ENCODE results near the gene TBC1D8.

Gene TBC1D8

GRCh38 chr2:101142163-101142562 is 9.0 kb downstream of the TBC1D8 start:
- H3K4me3 ChIP-seq (ENCODE audit: low read depth, low read length) = no peak overlapping the region
- no peak for DNase-seq (ENCODE audit: low read depth)

DNA sequence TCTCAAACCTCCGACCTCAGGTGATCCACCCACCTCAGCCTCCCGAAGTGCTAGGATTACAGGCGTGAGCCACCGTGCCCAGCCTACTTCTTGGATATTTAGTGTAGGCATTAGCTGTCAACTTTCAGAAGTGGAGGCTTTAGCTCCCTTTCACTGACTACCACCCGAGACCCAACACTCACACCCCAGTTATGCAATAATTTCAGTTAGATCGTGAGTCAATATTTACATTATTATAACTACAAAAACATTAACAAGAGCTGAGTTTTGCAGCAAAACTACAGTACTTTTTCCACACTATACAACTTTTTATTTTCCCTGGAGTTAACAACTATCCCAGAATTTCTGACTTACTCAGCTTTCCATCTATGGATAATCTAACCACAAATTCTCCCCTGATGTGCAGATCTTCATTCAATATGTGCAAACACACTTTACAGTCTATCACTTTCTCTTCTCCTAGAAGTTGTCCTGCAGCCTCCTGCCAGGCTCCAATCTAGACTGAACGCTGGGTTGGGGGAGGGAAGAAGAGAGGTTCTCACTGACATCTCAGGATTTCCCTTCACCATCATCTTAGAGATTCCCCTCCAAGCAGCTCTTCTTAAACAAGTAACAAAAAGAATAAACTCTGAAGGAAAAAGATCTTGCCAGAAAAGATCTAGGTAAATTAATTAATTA is 10.1 kb downstream of the TBC1D8 start:
- H3K4me3 ChIP-seq (ENCODE audit: low read depth, low read length) = no peak overlapping the region
- DNase-seq (ENCODE audit: low read depth) = no peak

DNA sequence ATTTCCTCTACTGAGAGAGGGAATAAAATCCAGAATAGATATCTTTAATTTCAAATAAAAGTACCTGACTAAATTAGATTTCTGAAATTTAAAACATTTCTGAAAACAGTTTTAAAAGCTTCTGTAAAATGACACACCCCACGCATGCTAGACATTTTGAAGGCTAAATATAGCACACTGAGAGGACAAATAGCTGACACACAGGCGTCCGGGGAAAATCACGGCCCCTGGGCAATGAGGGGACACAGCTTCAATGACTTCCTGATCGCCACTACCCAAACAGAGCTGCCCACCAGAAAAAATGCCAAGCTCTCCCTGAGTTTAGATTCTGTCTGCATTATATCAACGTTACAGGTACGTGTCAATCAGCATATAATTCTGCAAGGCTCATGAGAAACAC is 10.9 kb downstream of the TBC1D8 start:
- no peak overlapping the region for H3K4me3 ChIP-seq (ENCODE audit: low read depth, low read length)
- DNase-seq (ENCODE audit: low read depth) = no peak

- H3K4me3 ChIP-seq (ENCODE audit: low read depth, low read length) = no peak overlapping the region
- no peak for DNase-seq (ENCODE audit: low read depth)
Observed at GRCh38 chr2:101139495-101139894, 11.7 kb downstream of the TBC1D8 start.

DNA sequence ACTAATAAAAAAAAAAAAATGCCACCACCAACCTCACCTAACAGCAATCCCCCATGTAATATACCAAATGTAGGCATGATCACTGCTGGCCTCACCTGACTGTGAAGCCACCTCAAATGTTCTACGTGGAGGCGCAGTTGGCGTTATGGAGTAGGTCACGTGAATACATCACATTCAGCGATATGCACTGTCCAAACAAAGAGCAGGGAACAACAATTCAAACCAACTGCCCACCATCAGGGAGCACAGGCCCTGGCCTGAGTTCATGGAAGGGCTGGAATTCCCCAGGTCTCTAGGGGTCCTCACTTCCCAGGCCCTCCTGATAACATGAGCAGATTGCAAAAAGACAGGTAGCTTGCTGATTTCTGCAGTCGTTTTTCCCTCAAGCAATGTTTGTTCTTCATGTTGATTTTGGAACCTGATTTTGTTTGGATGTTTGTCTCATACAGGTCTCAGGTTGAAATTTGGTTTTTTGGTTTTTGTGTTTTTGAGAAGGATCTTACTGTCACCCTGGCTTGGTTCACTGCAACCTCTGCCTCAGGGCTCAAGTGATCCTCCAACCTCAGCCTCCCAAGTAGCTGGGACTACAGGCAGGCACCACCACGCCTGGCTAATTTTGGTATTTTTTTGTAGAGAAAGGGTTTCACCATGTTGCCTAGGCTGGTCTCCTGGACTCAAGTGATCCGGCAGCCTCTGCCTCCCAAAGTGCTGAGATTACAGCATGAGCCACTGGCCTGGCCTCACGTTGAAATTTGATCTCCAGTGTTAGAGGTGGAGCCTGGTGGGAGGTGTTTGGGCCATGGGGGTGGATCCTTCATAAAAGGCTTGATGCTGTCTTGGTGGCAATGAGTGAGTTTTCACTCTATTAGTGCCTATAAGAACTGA is 15.5 kb downstream of the TBC1D8 start:
- no peak for DNase-seq (ENCODE audit: low read depth)
- H3K4me3 ChIP-seq (ENCODE audit: low read depth, low read length) = no peak overlapping the region

DNA sequence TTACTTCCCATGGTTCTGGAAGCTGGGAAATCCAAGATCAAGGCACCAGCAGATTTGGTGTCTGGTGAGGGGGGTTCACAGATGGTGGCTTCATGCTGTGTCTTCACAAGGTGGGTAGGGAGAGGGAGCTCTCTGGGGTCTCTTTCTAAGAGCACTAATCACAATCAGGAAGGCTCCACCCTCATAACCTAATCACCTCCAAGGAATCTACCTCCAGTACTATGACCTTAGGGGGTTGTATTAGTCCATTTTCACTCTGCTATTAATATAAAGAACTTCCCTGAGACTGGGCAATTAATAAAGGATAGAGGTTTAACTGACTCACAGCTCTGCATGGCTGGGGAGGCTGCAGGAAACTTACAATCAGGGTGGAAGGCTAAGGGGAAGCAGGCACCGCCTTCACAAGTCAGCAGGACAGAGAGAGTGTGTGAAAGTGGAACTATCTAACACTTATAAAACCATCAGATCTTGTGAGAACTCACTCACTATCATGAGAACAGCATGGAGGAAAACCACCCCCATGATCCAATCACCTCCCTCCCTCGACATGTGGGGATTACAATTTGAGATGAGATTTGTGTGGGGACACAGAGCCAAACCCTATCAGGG is 17.6 kb downstream of the TBC1D8 start:
- DNase-seq (ENCODE audit: low read depth) = no peak

DNA sequence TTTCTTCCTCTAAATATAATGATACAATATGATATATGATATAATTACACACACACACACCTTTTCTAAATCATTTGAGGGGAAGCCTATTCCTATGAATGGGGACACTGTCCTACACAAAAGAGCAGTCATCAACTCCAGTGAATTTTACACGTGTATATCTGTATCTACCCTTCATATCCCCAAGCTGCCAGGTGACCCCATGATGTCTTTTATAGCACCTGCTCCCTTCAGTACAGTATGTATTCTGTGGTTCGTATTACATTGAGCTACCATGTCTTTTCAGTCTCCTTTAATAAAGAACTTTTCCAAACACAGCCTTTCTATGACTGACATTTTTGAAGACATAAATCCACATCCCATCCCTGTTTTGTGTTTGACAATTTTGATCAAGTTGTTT is 19.0 kb downstream of the TBC1D8 start:
- H3K4me3 ChIP-seq (ENCODE audit: low read depth, low read length) = no peak overlapping the region
- DNase-seq (ENCODE audit: low read depth) = no peak

More for the DNA sequence above, 17.6 kb downstream of the TBC1D8 start:
- H3K4me3 ChIP-seq (ENCODE audit: low read depth, low read length) = no peak overlapping the region

DNA sequence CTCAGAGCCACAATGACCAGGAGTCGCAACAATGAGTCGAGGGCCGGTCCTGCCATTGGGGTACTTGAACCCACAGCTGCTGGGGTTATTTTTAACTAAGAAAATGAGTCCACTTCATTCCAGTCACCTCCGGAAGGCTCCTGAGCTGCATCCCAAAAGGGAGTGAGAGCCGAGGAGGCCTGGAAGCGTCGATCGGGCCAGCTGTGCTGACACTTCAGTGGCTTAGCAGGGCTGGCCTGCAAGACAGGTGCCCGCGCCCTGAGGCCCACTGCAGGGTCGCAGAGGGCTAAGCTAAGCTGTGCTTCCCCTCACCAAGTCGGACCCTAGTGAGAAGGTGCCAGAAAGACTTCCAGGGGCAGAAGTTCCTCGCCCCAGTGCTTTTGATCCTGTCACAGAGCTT is 21.1 kb downstream of the TBC1D8 start:
- DNase-seq (ENCODE audit: low read depth) = no peak
- no peak overlapping the region for H3K4me3 ChIP-seq (ENCODE audit: low read depth, low read length)

DNA sequence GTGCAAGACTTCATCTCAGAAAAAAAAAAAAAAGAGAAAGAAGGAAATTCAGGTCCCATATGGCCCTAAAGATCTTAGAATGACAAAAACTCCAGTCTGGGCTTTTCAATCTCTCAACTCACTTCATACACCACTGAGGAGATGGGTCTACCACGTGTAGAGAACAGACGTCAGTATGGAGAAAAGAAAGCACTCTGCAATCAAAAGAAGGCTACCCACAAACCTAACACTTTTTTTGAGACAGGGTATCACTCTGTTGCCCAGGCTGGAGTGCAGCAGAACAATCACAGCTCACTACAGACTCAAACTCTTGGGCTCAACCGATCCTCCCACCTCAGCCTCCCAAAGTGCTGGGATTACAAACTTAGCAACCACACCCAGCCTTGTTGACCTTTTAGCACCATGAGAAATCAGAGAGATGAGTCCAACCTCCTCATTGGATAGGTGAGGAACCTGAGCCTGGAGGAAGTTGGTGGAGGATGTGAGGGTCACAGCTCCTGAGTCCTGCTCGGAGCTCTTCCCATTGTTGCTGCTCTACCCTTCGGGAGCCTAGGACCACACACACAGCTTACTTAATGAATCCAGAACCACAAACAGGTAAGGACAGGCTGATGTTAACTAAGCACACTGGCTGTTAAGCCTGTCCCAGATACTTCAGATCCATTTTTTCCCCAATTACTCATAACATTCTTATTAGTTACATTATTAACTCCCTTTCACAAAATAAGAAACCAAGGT is 23.7 kb downstream of the TBC1D8 start:
- no peak overlapping the region for H3K4me3 ChIP-seq (ENCODE audit: low read depth, low read length)
- no peak for DNase-seq (ENCODE audit: low read depth)

DNA sequence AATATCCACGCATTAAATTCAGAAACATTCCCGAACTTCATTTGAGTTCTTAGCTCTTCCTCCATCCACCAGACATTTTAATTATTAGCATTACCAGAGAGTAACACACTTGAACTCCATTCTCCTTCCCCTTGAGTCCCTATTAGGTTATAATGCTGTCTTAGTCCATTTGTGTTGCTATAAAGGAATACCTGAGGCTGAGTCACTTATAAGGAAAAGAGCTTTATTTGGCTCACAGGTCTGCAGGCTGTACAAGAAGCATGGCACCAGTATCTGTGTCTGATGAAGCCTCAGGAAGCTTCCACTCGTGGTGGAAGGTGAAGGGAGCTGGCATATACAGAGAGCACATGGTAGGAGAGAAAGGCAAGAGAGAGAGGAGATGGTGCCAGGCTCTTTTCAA is 25.4 kb downstream of the TBC1D8 start:
- no peak overlapping the region for H3K4me3 ChIP-seq (ENCODE audit: low read depth, low read length)
- no peak for DNase-seq (ENCODE audit: low read depth)

- no peak for DNase-seq (ENCODE audit: low read depth)
- no peak overlapping the region for H3K4me3 ChIP-seq (ENCODE audit: low read depth, low read length)
Observed at GRCh38 chr2:101125374-101125773, 25.8 kb downstream of the TBC1D8 start.

DNA sequence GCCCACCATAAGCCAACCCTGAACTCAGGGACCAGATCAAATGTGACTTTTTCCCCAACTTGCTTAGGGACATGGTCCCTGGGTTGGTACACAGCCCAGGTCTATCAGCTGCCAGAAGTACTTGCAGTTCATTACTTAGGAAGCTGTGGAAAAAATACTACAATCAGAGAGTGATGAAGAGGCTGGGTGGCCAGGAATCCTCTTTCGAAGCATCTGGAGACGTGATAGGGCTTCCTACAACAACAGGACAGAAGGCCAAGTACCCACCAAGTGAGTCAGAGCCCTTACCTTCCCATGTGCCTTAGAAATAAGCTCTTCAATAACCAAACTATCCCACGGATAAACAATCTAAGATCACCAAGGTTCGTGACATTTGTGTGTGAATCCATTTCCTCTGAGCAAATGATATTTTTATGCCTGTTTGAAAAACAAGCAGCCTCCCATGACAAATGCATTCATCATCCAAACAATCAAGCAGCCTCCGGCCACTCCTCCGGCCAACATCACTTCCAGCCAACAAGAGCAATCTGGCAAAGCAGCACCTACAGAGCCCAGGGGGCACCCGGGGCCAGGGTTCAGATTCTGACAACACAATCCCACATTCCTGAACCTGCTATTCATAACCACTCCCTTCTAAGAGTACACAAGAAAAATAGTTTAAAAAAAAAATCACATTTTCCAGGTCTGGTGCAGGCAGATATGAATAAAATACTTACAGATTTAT is 26.4 kb downstream of the TBC1D8 start:
- H3K4me3 ChIP-seq (ENCODE audit: low read depth, low read length) = no peak overlapping the region
- DNase-seq (ENCODE audit: low read depth) = peak; percentile 73

DNA sequence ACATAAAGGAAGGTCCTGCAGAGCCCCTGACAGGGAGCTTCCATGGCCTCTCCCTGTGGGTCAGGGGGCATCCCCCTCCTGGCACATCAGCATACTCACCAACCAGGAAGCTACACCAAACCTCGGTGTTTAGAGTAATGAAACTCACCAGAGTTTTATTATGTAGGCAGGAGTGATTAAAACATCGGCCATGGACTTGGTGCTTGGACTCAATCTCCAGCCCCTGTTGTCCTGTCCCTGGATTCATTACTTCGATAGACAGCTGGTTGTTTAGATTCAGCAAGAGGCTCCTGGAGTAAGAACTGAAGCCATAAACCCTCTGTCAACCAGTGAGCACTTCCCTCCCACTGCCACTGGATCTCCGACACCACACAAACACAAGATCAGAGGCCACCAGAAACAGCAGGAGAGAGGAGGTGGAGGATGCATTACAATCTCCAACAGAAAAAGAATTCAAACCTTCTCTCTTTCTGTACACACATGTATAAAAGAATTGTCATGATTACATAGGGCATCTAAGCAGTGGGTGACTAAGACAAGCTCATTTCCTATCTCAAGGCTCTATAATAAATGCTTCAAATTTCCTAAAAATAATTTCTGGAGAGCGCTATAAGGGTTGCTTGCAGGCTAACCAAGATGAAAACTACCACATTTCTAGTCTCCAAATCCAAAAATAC is 27.2 kb downstream of the TBC1D8 start:
- no peak overlapping the region for H3K4me3 ChIP-seq (ENCODE audit: low read depth, low read length)
- DNase-seq (ENCODE audit: low read depth) = no peak

GRCh38 chr2:101121174-101121573 is 30.0 kb downstream of the TBC1D8 start:
- DNase-seq (ENCODE audit: low read depth) = no peak
- H3K4me3 ChIP-seq (ENCODE audit: low read depth, low read length) = no peak overlapping the region

GRCh38 chr2:101120124-101120996 is 30.8 kb downstream of the TBC1D8 start:
- peak; percentile 89 for DNase-seq (ENCODE audit: low read depth)
- H3K4me3 ChIP-seq (ENCODE audit: low read depth, low read length) = no peak overlapping the region

- no peak overlapping the region for H3K4me3 ChIP-seq (ENCODE audit: low read depth, low read length)
- DNase-seq (ENCODE audit: low read depth) = no peak
Observed at GRCh38 chr2:101119431-101119830, 31.8 kb downstream of the TBC1D8 start.

DNA sequence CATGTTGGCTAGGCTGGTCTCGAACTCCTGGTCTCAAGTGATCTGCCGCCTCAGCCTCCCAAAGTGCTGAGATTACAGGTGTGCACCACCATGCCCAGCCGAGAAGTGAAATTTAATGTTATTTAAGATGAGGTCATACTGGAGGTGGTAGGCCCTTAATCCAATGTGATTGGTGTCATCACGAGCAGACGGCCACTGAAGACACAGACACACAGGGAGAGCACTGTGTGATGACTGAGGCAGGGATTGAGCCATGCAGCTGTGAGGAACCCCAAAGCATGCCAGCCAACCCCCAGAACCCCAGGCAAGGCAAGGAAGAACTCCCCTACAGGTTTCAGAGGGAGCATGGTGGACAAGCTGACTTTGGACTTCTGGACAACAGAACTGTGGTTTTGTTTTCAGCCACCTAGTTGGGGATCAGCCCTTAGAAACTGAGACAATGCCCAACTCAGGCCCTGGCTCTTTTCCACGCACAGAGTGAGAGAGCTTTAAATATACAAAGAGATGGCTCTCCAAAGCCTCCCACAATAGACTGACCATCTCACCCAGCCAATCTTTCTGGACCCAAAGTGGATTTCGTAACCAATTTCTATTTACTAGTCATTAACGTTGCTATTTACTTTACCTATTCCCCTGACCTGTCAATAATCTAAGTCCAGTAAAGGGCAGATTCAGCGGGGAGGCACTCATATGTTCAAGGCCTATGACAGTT is 34.2 kb downstream of the TBC1D8 start:
- H3K4me3 ChIP-seq (ENCODE audit: low read depth, low read length) = no peak overlapping the region
- no peak for DNase-seq (ENCODE audit: low read depth)

Data from skeletal muscle cell (primary cell).